Trophoblast cell (in vitro differentiated cells and primary cell): Measurements from ENCODE around the gene RRBP1.

Experiments used
- DNase-seq, 2 donors: peaks; one replicate each; pipeline ENCODE4 v3.0.0-alpha.2; 2016
- H2AFZ ChIP-seq: 2 replicates; pipeline ENCODE4 v1.6.1; 2013; ENCODE audit warnings: low read length, moderate library complexity, mild to moderate bottlenecking; ENCODE audit not compliant: insufficient read depth, poor library complexity
- H2AK5ac ChIP-seq: 2 replicates; pipeline ENCODE4 v1.6.1; 2013; ENCODE audit warnings: mild to moderate bottlenecking, low read length
- H2BK120ac ChIP-seq: 2 replicates; pipeline ENCODE4 v1.6.1; 2013; ENCODE audit warnings: low read length, mild to moderate bottlenecking, moderate library complexity; ENCODE audit not compliant: insufficient read depth, poor library complexity
- H2BK12ac ChIP-seq: 2 replicates; pipeline ENCODE4 v1.6.1; 2013; ENCODE audit warnings: mild to moderate bottlenecking, low read length, moderate library complexity
- H2BK5ac ChIP-seq: 2 replicates; pipeline ENCODE4 v1.6.1; 2013; ENCODE audit warnings: low read length, low read depth, moderate library complexity, mild to moderate bottlenecking; ENCODE audit not compliant: poor library complexity
- H3K14ac ChIP-seq: 2 replicates; pipeline ENCODE4 v1.6.1; 2013; ENCODE audit warnings: mild to moderate bottlenecking, low read length
- H3K18ac ChIP-seq: 2 replicates; pipeline ENCODE4 v1.6.1; 2013; ENCODE audit warnings: mild to moderate bottlenecking, low read length
- H3K23ac ChIP-seq: 2 replicates; pipeline ENCODE4 v1.6.1; 2013; ENCODE audit warnings: low read length
- H3K27ac ChIP-seq: 2 replicates; pipeline ENCODE4 v1.5.1; 2013; ENCODE audit warnings: low read depth, mild to moderate bottlenecking, inconsistent platforms, low read length, moderate library complexity
- H3K27me3 ChIP-seq: 2 replicates; pipeline ENCODE4 v1.6.1; 2013; ENCODE audit warnings: inconsistent platforms, mild to moderate bottlenecking, low read length, moderate library complexity; ENCODE audit not compliant: insufficient read depth
- H3K36me3 ChIP-seq, 2 experiments: 1 replicate in 1 of 2; 2 replicates in 1 of 2; pipeline ENCODE4 v1.6.1; 2013; ENCODE audit warnings: low read length in 2 of 2, mild to moderate bottlenecking in 2 of 2, moderate library complexity in 1 of 2; ENCODE audit not compliant: insufficient read depth in 2 of 2, control insufficient read depth in 1 of 2
- H3K4ac ChIP-seq: 2 replicates; pipeline ENCODE4 v1.6.1; 2013; ENCODE audit warnings: low read depth, mild to moderate bottlenecking, low read length, moderate library complexity
- H3K4me1 ChIP-seq, 2 experiments: 1 replicate in 1 of 2; 2 replicates in 1 of 2; pipeline ENCODE4 v1.6.1; 2013; ENCODE audit warnings: low read length in 2 of 2, mild to moderate bottlenecking in 2 of 2, moderate library complexity in 1 of 2; ENCODE audit not compliant: insufficient read depth in 2 of 2, control insufficient read depth in 1 of 2
- H3K4me2 ChIP-seq: 2 replicates; pipeline ENCODE4 v1.6.1; 2013; ENCODE audit warnings: inconsistent platforms, mild to moderate bottlenecking, low read length, moderate library complexity
- H3K4me3 ChIP-seq: 2 replicates; pipeline ENCODE4 v1.5.1; 2013; ENCODE audit warnings: mild to moderate bottlenecking, low read depth, low read length, inconsistent platforms
- H3K79me1 ChIP-seq: one replicate; pipeline ENCODE4 v1.6.1; 2013; ENCODE audit warnings: low read length
- H3K79me2 ChIP-seq: 2 replicates; pipeline ENCODE4 v1.6.1; 2013; ENCODE audit warnings: low read length, mild to moderate bottlenecking; ENCODE audit not compliant: control insufficient read depth, insufficient read depth, poor library complexity
- H3K9ac ChIP-seq: 2 replicates; pipeline ENCODE4 v1.6.1; 2013; ENCODE audit warnings: mild to moderate bottlenecking, low read length
- H3K9me3 ChIP-seq: 2 replicates; pipeline ENCODE4 v1.6.1; 2013; ENCODE audit warnings: low read depth, mild to moderate bottlenecking, control low read depth, inconsistent platforms, low read length; ENCODE audit not compliant: insufficient read depth
- H4K12ac ChIP-seq: 2 replicates; pipeline ENCODE4 v1.6.1; 2013; ENCODE audit warnings: low read depth, mild to moderate bottlenecking, low read length, moderate library complexity
- H4K8ac ChIP-seq: 2 replicates; pipeline ENCODE4 v1.6.1; 2013; ENCODE audit warnings: low read depth, mild to moderate bottlenecking, low read length, moderate library complexity
- H4K91ac ChIP-seq: one replicate; pipeline ENCODE4 v1.6.1; 2013; ENCODE audit warnings: low read depth, mild to moderate bottlenecking, low read length, moderate library complexity
- WGBS: extraction: QIAGEN DNeasy Blood & Tissue Kit; methylation state at CpG from one replicate; pipeline ENCODE4 v1.1.7; 2013; ENCODE audit warnings: missing lambda C conversion rate; ENCODE audit not compliant: insufficient read length, insufficient coverage; ENCODE audit errors: extremely low coverage; 5-methylcytosine and 5-hydroxymethylcytosine counted together

RRBP1 gene

DNA sequence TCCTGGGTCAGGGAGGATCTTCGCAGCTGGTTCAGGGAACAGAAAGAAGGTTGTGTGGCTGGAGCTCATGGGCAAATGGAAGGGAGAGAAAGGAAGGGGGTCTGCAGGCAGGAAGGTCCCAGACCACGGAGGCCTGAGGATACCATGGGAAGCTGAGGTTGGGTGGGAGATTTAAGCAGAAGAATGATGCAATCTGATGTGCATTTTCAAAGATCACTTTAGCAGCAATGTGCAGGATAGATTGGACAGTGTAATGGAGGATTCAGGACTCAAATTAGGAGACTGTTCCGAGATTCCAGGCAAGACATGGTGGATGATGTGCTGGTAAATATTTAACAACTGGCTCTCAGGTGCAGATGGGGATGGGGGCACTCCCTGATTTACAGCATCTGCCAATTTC, 5.8 kb upstream of the RRBP1 start:
- Histone ChIP-seq H3K4ac (no peak overlapping the region), H3K18ac (no peak overlapping the region), H3K9me3 (peaks cover 2% of the 10 kb centered on the region), H4K91ac (no peak overlapping the region), H3K79me1 (no peaks in the 10 kb centered on the region), H3K4me2 (no peak overlapping the region), H2BK5ac (no peak overlapping the region), H3K4me1 (peaks cover 1 to 7% of the 10 kb centered on the region in 2 experiments), H2AFZ (no peak overlapping the region), H3K27ac (no peak overlapping the region), H3K36me3 (no peaks in the 10 kb centered on the region), H3K27me3 (no peaks in the 10 kb centered on the region), H3K79me2 (no peaks in the 10 kb centered on the region), H3K4me3 (no peak overlapping the region), H4K12ac (no peak overlapping the region), H3K23ac (no peak overlapping the region), H4K8ac (no peak overlapping the region), H3K9ac (no peak overlapping the region), H3K14ac (no peak overlapping the region), H2BK120ac (no peak overlapping the region), H2BK12ac (no peak overlapping the region), H2AK5ac (no peak overlapping the region)
- DNase-seq: no peak
- no CpG with 5 or more reads among the region's 3 CpGs for WGBS

DNA sequence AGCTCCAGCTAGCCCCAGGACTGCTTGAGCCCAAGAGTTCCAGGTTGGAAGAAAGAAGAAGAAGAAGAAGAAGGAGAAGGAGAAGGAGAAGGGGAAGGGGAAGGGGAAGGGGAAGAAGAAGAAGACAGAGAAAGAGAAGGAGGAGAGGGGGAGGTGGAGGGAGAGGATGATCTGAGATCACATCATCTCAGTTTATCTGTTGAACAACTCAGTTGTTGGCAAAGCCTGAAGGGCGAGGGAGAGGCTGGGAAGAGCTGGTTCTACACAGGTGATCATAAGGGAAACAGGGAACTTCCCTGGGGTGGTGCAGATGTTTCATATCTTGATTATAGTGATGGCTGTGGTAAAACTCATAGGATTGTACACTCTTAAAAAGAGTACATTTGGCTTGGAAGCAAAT, 3.1 kb upstream of the RRBP1 start:
- no peak overlapping the region for H4K91ac ChIP-seq
- peaks cover 13% of the 10 kb centered on the region for H3K79me2 ChIP-seq
- H3K79me1 ChIP-seq: peaks cover 13% of the 10 kb centered on the region
- no CpG with 5 or more reads among the region's 1 CpG for WGBS
- no peak overlapping the region for H3K23ac ChIP-seq
- no peak overlapping the region for H3K9ac ChIP-seq
- no peaks in the 10 kb centered on the region for H3K36me3 ChIP-seq
- H3K27ac ChIP-seq: no peak overlapping the region
- H3K4ac ChIP-seq: no peak overlapping the region
- no peak for DNase-seq
- no peak overlapping the region for H2AFZ ChIP-seq
- peaks cover 5 to 15% of the 10 kb centered on the region in 2 experiments for H3K4me1 ChIP-seq
- no peaks in the 10 kb centered on the region for H3K27me3 ChIP-seq
- no peak overlapping the region for H4K8ac ChIP-seq
- H3K4me3 ChIP-seq: no peak overlapping the region
- no peak overlapping the region for H2AK5ac ChIP-seq
- H2BK5ac ChIP-seq: no peak overlapping the region
- no peak overlapping the region for H2BK12ac ChIP-seq
- H4K12ac ChIP-seq: no peak overlapping the region
- H2BK120ac ChIP-seq: no peak overlapping the region
- H3K4me2 ChIP-seq: no peak overlapping the region
- peaks cover 2% of the 10 kb centered on the region for H3K9me3 ChIP-seq
- H3K14ac ChIP-seq: no peak overlapping the region
- no peak overlapping the region for H3K18ac ChIP-seq

- Histone ChIP-seq H2BK12ac (no peak overlapping the region), H3K9me3 (peaks cover 2% of the 10 kb centered on the region), H2AK5ac (no peak overlapping the region), H3K4ac (no peak overlapping the region), H2BK5ac (no peak overlapping the region), H3K79me2 (peaks cover 14% of the 10 kb centered on the region), H3K36me3 (peaks cover 2% of the 10 kb centered on the region in 2 experiments), H3K18ac (no peak overlapping the region), H3K14ac (no peak overlapping the region), H3K4me1 (peaks cover 9 to 20% of the 10 kb centered on the region in 2 experiments), H3K79me1 (peaks cover 13% of the 10 kb centered on the region), H3K4me3 (no peak overlapping the region), H4K12ac (no peak overlapping the region), H4K91ac (no peak overlapping the region), H2BK120ac (no peak overlapping the region), H3K23ac (no peak overlapping the region), H3K9ac (no peak overlapping the region), H3K27ac (no peak overlapping the region), H4K8ac (no peak overlapping the region), H3K4me2 (no peak overlapping the region), H2AFZ (no peak overlapping the region), H3K27me3 (no peaks in the 10 kb centered on the region)
- no peak for DNase-seq
- WGBS: no CpG with 5 or more reads among the region's 13 CpGs
Measured at GRCh38 chr20:17684077-17684888, 2.2 kb upstream of the RRBP1 start.

DNA sequence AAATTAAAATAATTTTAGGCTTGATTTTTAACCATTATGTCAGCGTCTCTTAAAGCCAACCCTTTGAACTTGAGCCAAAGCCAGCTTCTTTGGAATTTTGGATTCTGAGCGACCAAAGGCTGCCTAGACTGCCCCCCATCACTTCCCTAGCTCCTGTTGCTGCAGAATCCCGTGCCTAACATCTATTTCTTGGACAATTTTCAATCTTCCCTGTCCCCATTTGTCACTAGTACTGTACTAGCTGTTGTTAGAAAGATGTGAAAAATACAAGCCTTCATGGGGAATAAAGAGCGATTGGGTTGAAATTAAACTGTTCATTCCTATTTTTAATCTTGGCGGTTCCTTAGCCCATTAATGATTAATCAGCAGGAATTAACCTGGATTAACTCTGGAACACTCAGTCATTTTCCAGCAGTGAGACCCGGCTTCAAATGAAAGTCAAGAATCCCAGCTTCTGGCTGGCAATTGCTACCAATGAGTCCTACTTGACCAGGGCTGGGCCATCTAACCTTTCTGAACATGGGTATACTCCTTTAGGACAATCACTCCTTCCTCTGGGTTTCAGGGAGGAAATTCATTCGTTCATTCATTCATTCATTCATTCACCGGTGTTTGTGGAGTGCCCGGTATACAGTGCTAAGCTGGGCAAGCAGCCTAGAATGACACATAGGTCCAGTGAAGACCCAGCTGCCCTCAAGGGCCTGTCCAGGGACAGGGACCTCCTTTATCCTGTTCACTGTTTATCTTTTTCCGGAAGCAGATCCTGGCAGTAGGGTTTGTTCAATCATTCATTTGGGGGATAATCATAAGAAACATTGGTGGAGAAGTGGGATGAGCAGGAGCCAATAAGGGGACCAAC, 1.4 kb upstream of the RRBP1 start:
- H3K27ac ChIP-seq: no peak overlapping the region
- no peak overlapping the region for H3K14ac ChIP-seq
- no peak for DNase-seq
- H4K12ac ChIP-seq: no peak overlapping the region
- peaks cover 2% of the 10 kb centered on the region for H3K9me3 ChIP-seq
- peaks cover 13% of the 10 kb centered on the region for H3K79me1 ChIP-seq
- no peak overlapping the region for H3K9ac ChIP-seq
- no peak overlapping the region for H2BK120ac ChIP-seq
- no peak overlapping the region for H3K18ac ChIP-seq
- peaks cover 6 to 8% of the 10 kb centered on the region in 2 experiments for H3K36me3 ChIP-seq
- peaks cover 14% of the 10 kb centered on the region for H3K79me2 ChIP-seq
- no peak overlapping the region for H2BK12ac ChIP-seq
- WGBS: no CpG with 5 or more reads among the region's 10 CpGs
- no peak overlapping the region for H3K4me2 ChIP-seq
- no peak overlapping the region for H2BK5ac ChIP-seq
- no peak overlapping the region for H3K4me3 ChIP-seq
- no peak overlapping the region for H4K91ac ChIP-seq
- no peak overlapping the region for H3K4ac ChIP-seq
- no peak overlapping the region for H2AFZ ChIP-seq
- peaks cover 13 to 25% of the 10 kb centered on the region in 2 experiments for H3K4me1 ChIP-seq
- no peaks in the 10 kb centered on the region for H3K27me3 ChIP-seq
- H4K8ac ChIP-seq: no peak overlapping the region
- no peak overlapping the region for H3K23ac ChIP-seq
- H2AK5ac ChIP-seq: no peak overlapping the region
